GM10266 (cell line): Measurements from ENCODE around the gene DPT.

Experiments
- DNase-seq: peaks from one replicate; pipeline ENCODE4 v3.0.0; 2012; ENCODE audit errors: extremely low spot score
- CTCF ChIP-seq: IDR thresholded peaks from 2 replicates; pipeline ENCODE4 v1.5.1; 2012; ENCODE audit warnings: mild to moderate bottlenecking, low read depth; ENCODE audit not compliant: control insufficient read depth, insufficient read depth; ENCODE audit errors: missing control alignments

The DPT gene

GRCh38 chr1:168755800-168756418 is 26.9 kb upstream of the DPT start:
- DNase-seq, result no peak
- no peak for TF ChIP-seq CTCF

GRCh38 chr1:168752171-168752832 is 23.3 kb upstream of the DPT start:
- no peak for DNase-seq
- no peak for TF ChIP-seq CTCF

- no peak for DNase-seq
- TF ChIP-seq CTCF, result no peak
These were observed 22.2 kb upstream of the DPT start for GRCh38 chr1:168751195-168751650.

GRCh38 chr1:168742994-168743650 is 14.1 kb upstream of the DPT start:
- TF ChIP-seq CTCF, result no peak
- DNase-seq, result no peak

GRCh38 chr1:168742386-168742785 is 13.4 kb upstream of the DPT start:
- no peak for DNase-seq
- TF ChIP-seq CTCF, result no peak

- TF ChIP-seq CTCF, result no peak
- no peak for DNase-seq
These were observed 10.9 kb upstream of the DPT start for GRCh38 chr1:168739908-168740307.

GRCh38 chr1:168736520-168736919 is 7.5 kb upstream of the DPT start:
- no peak for DNase-seq
- TF ChIP-seq CTCF, result no peak
